GM12874 (cell line): ENCODE measurements around the gene HDHD5.

Experiments
- CTCF ChIP-seq: IDR thresholded peaks from 2 replicates; pipeline ENCODE4 v1.5.1; 2011; ENCODE audit warnings: low read depth, mild to moderate bottlenecking, control low read depth, low read length, moderate library complexity; ENCODE audit not compliant: insufficient read depth

HDHD5 gene

GRCh38 chr22:17191163-17191784 is 32.2 kb upstream of the HDHD5 start:
- TF ChIP-seq CTCF: no peak

- TF ChIP-seq CTCF: no peak
Observed at GRCh38 chr22:17190702-17191101, 31.6 kb upstream of the HDHD5 start.

- TF ChIP-seq CTCF: no peak
Observed at GRCh38 chr22:17176715-17177114, 17.6 kb upstream of the HDHD5 start.

- TF ChIP-seq CTCF: no peak
Observed at GRCh38 chr22:17172029-17172833, 13.2 kb upstream of the HDHD5 start.

GRCh38 chr22:17171153-17172028 is 12.3 kb upstream of the HDHD5 start:
- peak; percentile 88 for TF ChIP-seq CTCF

DNA sequence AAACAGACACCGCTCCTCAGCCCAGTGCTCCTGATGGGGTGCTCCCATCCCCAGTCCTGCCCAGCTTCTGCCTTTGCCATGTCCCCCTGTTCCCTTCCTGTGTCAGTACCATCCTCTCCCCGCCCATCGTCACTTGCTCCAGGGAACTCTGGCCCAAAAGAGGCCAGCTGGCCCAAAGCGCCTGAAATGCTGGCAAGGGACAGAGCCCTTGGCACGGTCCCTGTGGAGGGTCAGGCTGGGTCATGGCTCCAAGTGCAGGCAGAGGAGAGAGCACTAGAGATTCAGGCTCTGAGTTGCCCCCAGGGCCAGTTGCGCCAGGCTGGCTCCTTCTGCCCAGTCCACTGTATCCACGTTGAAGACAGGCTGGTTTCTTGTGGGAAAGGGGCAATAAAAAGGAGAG is 8.4 kb upstream of the HDHD5 start:
- no peak for TF ChIP-seq CTCF
